HG03066 (cell line): ENCODE results near the gene RNASEH2C.
"Not testable (repeated sequence)": the region's sequence is repeated elsewhere in the genome, so short reads cannot be mapped to it uniquely, and the experiment has no call there.

Experiments
- ATAC-seq: cut with Tn5 transposase; IDR thresholded peaks from one replicate; pipeline ENCODE4 v1.9.1; 2021; ENCODE audit warnings: low read depth; ENCODE audit not compliant: unreplicated experiment

RNASEH2C gene

GRCh38 chr11:65720211-65720934 is at the start of gene RNASEH2C:
RNASEH2C (minus strand) TSS chr11:65720798; CDS start chr11:65720758, 40 bp downstream.
- peak; percentile 78 for ATAC-seq

DNA sequence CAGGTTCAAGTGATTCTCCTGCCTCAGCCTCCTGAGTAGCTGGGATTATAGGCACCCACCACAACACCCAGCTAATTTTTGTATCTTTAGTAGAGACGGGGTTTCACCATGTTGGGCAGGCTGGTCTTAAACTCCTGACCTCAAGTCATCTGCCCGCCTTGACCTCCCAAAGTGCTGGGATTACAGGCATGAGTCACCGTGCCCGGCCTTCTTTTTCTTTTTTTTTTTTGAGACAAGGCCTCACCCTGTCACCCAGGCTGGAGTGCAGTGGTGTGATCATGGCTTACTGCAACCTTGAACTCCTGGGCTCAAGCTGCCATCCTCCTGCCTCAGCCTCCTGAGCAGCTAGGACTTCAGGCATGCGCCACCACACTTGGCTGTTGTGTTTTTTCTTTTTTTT is 47.2 kb upstream of the RNASEH2C start:
- not testable (repeated sequence) for ATAC-seq

DNA sequence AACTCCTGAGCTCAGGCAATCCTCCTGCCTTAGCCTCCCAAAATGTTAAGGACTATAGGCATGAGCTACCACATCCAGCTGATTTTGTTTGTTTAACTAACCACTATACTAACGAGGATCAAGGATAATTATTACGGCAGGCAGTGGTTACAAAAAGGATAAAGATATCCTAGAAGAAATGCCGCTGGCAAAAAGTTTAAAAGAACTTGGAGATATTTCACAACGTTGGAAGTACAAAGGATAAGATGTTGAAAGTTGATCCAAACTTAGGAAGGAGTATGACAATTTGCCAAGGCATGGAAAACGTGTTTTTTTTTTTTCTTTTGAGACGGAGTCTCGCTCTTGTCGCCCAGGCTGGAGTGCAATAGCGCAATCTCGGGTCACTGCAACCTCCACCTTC is 46.8 kb upstream of the RNASEH2C start:
- ATAC-seq: no peak

DNA sequence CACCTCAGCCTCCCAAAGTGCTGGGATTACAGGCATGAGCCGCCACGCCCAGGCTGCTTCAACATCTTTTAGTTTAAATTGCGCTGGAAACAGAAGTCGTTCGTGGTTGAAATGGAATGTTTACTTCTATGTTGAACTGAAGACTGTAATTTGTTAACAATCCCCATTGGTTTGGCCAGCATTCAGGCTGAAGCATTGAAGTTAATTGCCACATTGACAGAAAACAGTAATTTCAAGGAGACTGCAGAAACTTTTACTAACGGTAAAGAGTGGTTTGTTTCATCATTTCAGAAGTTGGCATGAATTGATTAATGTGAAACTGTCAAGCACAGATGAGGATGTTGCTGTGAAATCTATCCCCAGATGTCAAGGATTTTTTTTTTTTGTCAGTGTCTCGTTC is 45.9 kb upstream of the RNASEH2C start:
- no peak for ATAC-seq

DNA sequence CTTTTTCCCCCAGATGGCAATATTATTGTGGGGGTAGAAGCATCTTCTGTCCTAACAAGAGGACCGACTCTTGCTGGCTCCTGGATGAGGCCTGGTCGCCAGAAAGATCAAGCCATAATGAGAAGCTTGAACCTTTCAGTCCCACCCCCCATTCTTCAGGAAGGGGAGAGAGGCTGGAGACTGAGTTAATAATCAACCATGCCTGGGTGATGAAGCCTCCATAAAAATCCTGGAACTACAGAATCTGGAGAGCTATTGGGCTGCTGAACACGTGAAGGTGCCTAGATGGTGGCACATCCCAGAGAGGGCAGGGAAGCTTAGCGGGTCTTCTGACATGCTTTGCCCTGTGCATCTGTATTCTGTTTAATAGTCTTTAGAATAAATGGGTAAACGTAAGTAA is 43.8 kb upstream of the RNASEH2C start:
- no peak for ATAC-seq

- not testable (repeated sequence) for ATAC-seq
Observed at GRCh38 chr11:65762816-65763215, 42.2 kb upstream of the RNASEH2C start.

GRCh38 chr11:65762169-65762568 is 41.6 kb upstream of the RNASEH2C start:
- not testable (repeated sequence) for ATAC-seq

- ATAC-seq: no peak
Observed at GRCh38 chr11:65745049-65745448, 24.5 kb upstream of the RNASEH2C start.

- no peak for ATAC-seq
Observed at GRCh38 chr11:65744699-65745042, 24.1 kb upstream of the RNASEH2C start.

- no peak for ATAC-seq
Observed at GRCh38 chr11:65744026-65744698, 23.6 kb upstream of the RNASEH2C start.

- ATAC-seq: no peak
Observed at GRCh38 chr11:65743681-65744025, 23.1 kb upstream of the RNASEH2C start.

DNA sequence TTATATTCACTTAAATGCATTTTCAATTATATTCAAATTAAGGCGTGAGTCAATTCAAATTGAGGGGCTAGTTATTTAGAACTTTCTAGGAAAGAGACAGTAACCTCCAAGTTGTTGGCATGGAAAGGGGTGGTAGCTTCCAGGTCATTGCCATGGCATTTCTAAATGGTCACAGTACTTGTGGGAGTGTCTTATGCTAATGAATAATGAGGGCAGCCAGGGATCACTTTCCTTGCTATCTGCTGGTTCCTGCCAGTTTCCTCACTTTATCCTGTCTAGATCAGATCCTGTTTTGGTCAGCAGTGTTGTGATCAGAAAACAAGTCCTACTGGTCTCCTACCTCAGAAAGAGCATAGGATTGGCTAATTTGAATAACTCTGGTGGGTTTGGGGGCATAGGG is 21.8 kb upstream of the RNASEH2C start:
- ATAC-seq: no peak

DNA sequence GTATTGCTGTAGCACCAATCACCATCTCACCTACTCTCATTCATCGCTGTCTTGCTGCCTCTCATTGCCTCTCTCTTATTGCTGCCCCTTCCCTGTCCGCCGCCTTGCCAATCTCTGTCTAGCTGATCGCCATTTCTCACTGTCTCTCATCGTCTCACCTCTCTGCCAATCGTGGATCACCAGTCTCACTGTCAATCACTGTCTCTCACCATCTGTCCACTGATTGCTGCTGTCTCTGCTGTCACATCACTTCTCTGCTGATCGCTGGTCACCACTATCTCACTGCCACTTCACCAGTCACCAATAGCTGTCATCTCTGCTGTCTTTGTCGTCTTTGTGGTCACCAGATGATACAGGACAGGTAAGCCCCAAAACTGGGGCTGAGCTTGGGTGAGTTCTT is 20.6 kb upstream of the RNASEH2C start:
- ATAC-seq: no peak

DNA sequence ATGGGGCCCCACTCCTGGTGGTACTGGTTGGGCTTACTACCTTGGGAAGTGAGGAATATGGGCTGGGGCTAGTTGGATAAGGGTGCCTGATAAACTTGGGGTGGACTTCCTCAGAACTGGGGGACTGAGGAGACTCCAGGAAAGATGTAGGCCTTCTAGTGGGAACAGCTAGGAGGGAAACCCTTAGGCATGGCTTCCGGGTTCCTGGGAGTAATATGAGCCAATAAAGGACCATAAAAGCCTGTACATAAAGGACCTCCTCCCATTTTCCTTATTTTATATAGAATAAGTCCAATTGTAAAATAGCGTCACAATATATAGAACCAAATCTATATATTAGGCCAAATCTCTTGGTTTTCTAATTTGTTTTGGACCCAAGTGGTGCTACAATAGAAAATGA is 18.4 kb upstream of the RNASEH2C start:
- no peak for ATAC-seq

DNA sequence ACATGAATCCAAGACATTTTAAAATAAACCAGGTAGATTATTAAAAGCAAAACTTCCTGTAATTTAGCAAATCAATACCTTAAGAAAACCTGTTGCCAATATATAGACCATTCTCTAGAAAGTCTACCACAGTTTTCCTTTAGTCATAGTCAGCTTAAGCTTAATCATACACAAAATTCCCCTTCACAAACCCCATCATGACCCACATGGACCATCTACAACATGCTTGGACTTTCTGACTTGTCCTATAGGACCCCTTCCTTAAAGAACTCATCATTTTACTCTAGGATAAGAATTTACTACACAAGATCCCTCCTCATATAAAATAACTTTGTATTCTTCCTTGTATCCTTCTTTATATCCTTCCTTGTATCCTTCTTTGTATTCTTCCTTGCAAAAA is 16.2 kb upstream of the RNASEH2C start:
- no peak for ATAC-seq

- not testable (repeated sequence) for ATAC-seq
Observed at GRCh38 chr11:65735111-65735510, 14.5 kb upstream of the RNASEH2C start.

DNA sequence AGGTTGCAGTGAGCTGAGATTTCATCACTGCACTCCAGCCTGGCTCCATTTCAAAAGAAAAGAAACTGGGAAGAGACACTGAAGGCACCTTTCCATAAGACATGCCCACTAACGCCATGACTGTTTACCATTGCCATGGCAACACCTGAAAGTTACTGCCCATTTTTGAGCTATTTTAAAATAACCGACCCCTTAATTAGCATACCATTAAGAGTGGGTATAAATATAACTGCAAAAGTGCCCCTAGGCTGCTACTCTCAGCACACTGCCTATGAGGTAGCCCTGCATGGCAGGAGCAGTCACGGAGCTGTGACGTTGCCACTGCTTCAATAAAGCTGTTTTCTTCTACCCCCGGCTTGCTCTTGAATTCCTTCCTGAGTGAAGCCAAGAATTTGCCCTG is 9.9 kb upstream of the RNASEH2C start:
- ATAC-seq: no peak

- ATAC-seq: no peak
Observed at GRCh38 chr11:65727865-65728264, 7.3 kb upstream of the RNASEH2C start.

DNA sequence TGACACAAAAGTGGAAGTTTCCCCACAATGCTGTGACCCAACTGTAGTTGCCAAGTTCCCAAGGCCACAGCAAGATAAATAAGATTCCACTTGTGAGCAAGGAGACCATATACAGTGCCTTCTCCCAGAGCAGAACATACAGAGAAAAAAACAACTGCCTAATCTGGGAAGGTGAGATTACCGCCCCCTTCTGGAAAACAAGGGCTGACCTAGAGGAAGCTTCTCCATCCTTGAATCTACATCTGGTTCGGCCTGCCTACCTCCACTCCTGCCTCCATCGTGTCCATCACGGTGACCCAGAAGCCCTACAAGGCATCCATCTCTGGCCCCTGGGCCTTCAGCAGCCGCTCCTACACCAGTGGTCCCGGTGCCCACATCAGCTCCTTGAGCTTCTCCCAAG is 6.1 kb upstream of the RNASEH2C start:
- ATAC-seq: no peak

GRCh38 chr11:65722261-65722660 is 1.7 kb upstream of the RNASEH2C start:
- ATAC-seq: no peak

DNA sequence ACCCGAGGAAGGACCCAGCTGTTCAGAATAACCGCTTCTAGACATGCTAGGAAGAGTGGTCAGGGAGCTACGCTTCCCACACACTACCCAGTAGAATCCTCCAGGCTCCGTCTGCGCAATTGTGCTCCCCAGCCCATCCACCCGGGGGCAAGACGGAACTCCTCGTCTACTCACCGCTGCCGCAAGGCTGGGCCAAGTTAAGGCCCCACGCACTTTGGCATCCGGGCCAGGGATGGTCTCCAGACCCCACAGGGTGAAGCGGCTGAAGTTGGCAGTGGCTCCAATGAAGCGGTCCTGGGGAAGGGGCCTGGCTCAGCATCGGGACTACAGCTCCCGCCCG is 757 bp downstream of the RNASEH2C start:
- ATAC-seq: no peak

DNA sequence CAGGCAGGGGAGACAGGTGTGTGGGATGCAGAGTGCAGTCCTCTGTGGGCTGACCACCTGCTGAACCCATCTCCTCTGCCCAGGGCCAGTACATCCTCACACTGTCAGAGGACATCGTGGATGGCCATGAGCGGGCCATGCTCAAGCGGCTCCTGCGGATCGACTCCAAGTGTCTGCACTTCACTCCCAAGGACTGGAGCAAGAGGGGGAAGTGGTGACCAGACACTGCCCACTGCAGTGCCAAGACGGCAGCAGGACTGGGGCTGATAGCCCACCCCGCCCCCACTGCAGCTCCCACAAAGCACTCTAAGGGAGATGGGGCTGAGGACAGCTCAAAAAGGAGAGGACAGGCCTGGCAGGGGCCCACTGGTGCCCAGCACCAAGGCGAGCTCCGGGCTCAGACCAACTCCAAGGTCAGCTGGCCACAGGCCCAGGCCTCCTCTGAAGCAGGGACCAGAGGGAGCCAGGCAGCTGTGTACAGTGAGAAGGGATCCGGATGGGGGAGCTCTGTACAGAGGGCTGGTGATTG is 1.6 kb downstream of the RNASEH2C start:
- no peak for ATAC-seq
